ENCODE results near the gene SLC2A9. TPM values are rescaled to one million over a fixed set of nuclear protein-coding genes. Genes with fewer than 3 reads are reported as not detected.

The SLC2A9 gene
- total and polyA plus RNA-seq, 7 donors, result 0.92 to 6.7 (median 5.2) TPM; not detected in 1

- no peaks in the 10 kb centered on the region for H3K4me1 ChIP-seq
- H3K27ac ChIP-seq, result no peak overlapping the region
- peaks cover 0 to 3% (median 0%) of the 10 kb centered on the region in 4 donors for H3K36me3 ChIP-seq
- peaks cover 0 to 4% (median 0%) of the 10 kb centered on the region in 4 donors for H3K9me3 ChIP-seq
- H3K4me3 ChIP-seq, result no peak overlapping the region
- no peak for TF ChIP-seq EP300 (IDR thresholded peaks at IDR 0.05)
- TF ChIP-seq, protein P1, sequence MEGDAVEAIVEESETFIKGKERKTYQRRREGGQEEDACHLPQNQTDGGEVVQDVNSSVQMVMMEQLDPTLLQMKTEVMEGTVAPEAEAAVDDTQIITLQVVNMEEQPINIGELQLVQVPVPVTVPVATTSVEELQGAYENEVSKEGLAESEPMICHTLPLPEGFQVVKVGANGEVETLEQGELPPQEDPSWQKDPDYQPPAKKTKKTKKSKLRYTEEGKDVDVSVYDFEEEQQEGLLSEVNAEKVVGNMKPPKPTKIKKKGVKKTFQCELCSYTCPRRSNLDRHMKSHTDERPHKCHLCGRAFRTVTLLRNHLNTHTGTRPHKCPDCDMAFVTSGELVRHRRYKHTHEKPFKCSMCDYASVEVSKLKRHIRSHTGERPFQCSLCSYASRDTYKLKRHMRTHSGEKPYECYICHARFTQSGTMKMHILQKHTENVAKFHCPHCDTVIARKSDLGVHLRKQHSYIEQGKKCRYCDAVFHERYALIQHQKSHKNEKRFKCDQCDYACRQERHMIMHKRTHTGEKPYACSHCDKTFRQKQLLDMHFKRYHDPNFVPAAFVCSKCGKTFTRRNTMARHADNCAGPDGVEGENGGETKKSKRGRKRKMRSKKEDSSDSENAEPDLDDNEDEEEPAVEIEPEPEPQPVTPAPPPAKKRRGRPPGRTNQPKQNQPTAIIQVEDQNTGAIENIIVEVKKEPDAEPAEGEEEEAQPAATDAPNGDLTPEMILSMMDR (IDR thresholded peaks at IDR 0.05), result no peak
- TF ChIP-seq POLR2AphosphoS5 (IDR thresholded peaks at IDR 0.05), result no peak
- no peak for TF ChIP-seq POLR2A (IDR thresholded peaks at IDR 0.05)
- intact Hi-C loops (cut with DNase I), result no loop called here
- DNase-seq, result no peak
- WGBS, 2 donors, result 87% methylated on average over 2 of the region's 2 CpGs
- H3K27me3 ChIP-seq, result no peaks in the 10 kb centered on the region
These were observed 44.5 kb downstream of the SLC2A9 start for GRCh38 chr4:9976781-9977180.

GRCh38 chr4:9976293-9976692, 45.0 kb downstream of the SLC2A9 start:
- Histone ChIP-seq H3K4me1 (no peaks in the 10 kb centered on the region), H3K27ac (no peak overlapping the region), H3K27me3 (no peaks in the 10 kb centered on the region), H3K9me3 (peaks cover 0 to 4% (median 0%) of the 10 kb centered on the region in 4 donors), H3K36me3 (peaks cover 0 to 3% (median 0%) of the 10 kb centered on the region in 4 donors), H3K4me3 (no peak overlapping the region)
- no peak for DNase-seq
- 81 to 82% methylated on average over 1 of the region's 1 CpG for WGBS, 2 donors
- intact Hi-C loops (cut with DNase I), result no loop called here
- TF ChIP-seq POLR2AphosphoS5 (IDR thresholded peaks at IDR 0.05), result no peak
- TF ChIP-seq, protein P1 (IDR thresholded peaks at IDR 0.05), result no peak
- no peak for TF ChIP-seq EP300 (IDR thresholded peaks at IDR 0.05)
- TF ChIP-seq POLR2A (IDR thresholded peaks at IDR 0.05), result no peak

GRCh38 chr4:9971711-9972110, 49.6 kb downstream of the SLC2A9 start:
- TF ChIP-seq POLR2AphosphoS5 (IDR thresholded peaks at IDR 0.05) (no peak), POLR2A (IDR thresholded peaks at IDR 0.05) (no peak), EP300 (IDR thresholded peaks at IDR 0.05) (no peak)
- TF ChIP-seq, protein P1 (IDR thresholded peaks at IDR 0.05), result no peak
- DNase-seq, result no peak
- Histone ChIP-seq H3K27ac (no peak overlapping the region), H3K4me1 (no peaks in the 10 kb centered on the region), H3K36me3 (no peaks in the 10 kb centered on the region), H3K4me3 (no peak overlapping the region), H3K9me3 (peaks cover 0 to 4% (median 0%) of the 10 kb centered on the region in 4 donors), H3K27me3 (no peaks in the 10 kb centered on the region)
- intact Hi-C loops (cut with DNase I), result no loop called here
- WGBS, 2 donors, result 31 to 78% methylated on average over 3 of the region's 3 CpGs

DNA sequence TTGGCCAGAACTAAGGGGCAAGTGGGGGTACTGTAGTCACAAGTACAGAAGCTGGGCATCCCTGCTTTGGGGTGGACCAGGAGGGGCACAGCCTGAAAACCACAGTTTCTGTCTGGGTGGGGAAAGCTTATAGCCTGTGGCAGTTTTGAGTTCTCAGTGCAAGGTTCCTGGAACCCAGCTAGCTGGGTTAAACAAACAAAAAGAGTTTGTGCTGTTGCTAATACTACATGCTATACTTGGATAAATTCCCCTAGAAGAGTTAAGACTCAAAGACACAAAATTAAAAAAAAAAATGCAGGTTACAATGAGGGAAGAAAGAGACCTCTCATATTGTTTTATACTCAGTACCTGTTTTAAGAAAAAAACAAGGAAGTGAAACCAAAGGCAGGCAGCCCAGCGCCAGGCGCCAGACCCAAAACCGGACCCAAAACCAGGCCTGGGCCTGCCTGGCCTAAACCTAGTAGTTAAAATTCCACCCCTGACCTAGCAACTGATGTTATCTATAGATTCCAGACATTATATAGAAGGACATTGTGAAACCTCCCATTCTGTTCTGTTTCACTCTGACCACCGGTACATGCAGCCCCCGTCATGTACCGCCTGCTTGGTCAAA, 50.8 kb downstream of the SLC2A9 start:
- Histone ChIP-seq H3K9me3 (peaks cover 0 to 4% (median 0%) of the 10 kb centered on the region in 4 donors), H3K27ac (no peak overlapping the region), H3K27me3 (no peaks in the 10 kb centered on the region), H3K36me3 (no peaks in the 10 kb centered on the region), H3K4me1 (no peaks in the 10 kb centered on the region), H3K4me3 (no peak overlapping the region)
- WGBS, 2 donors, result 79 to 87% methylated on average over 6 of the region's 6 CpGs
- no peak for TF ChIP-seq POLR2AphosphoS5 (IDR thresholded peaks at IDR 0.05)
- TF ChIP-seq, protein P1 (IDR thresholded peaks at IDR 0.05), result no peak
- no peak for TF ChIP-seq POLR2A (IDR thresholded peaks at IDR 0.05)
- TF ChIP-seq EP300 (IDR thresholded peaks at IDR 0.05), result no peak
- intact Hi-C loops (cut with DNase I), result no loop called here
- no peak for DNase-seq
